Thyroid gland (tissue), 4 donors: ENCODE results near the gene KLRC2.
"Not testable (repeated sequence)": the region's sequence is repeated elsewhere in the genome, so short reads cannot be mapped to it uniquely, and the experiment has no call there.

Source experiments
- POLR2A ChIP-seq, 2 donors: fragments of 450-650 bp; IDR thresholded peaks; one replicate each; pipeline ENCODE4 v1.6.1; 2017; ENCODE audit warnings: antibody characterized with exemption in 2 of 2, mild to moderate bottlenecking in 2 of 2, moderate library complexity in 1 of 2
- TF ChIP-seq, protein P1 (sequence below), 6 experiments: fragments of 200-600 bp in 3 of 6; fragments of 450-650 bp in 3 of 6; sonication (generic) in 3 of 6; IDR thresholded peaks; one replicate each; pipeline ENCODE4 v1.5.1; 2016 to 2019; ENCODE audit warnings: antibody characterized with exemption in 6 of 6, mild to moderate bottlenecking in 2 of 6, inconsistent platforms in 1 of 6, moderate library complexity in 1 of 6

DNA sequence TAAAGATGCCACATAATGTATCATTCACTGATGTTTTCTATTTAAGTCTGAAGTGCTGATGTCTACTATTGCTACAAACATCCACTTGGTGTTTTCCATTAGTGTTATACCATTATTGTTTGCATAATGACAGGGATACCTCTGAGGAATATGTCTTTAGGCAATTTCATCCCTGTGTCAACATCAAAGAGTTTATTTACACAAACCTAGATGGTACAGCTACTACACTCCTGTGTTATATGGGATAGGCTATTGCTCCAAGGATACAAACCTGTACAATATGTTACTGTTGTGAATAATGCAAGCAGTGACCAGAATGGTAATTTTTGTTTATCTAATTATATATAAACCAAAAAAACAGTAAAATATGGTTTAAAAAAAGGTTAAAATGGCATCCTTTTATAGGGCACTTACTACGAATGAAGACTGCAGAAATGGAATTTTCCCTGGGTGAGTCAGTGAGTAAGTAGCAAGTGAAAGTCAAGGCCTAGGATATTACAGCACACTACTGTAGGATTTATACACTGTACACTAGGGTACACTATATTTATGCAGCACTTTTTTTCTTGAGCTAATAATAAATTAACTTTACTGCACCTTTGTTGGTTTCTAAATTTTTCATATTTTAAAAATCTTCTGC lies 11.4 kb downstream of the KLRC2 start:
- TF ChIP-seq, protein P1, sequence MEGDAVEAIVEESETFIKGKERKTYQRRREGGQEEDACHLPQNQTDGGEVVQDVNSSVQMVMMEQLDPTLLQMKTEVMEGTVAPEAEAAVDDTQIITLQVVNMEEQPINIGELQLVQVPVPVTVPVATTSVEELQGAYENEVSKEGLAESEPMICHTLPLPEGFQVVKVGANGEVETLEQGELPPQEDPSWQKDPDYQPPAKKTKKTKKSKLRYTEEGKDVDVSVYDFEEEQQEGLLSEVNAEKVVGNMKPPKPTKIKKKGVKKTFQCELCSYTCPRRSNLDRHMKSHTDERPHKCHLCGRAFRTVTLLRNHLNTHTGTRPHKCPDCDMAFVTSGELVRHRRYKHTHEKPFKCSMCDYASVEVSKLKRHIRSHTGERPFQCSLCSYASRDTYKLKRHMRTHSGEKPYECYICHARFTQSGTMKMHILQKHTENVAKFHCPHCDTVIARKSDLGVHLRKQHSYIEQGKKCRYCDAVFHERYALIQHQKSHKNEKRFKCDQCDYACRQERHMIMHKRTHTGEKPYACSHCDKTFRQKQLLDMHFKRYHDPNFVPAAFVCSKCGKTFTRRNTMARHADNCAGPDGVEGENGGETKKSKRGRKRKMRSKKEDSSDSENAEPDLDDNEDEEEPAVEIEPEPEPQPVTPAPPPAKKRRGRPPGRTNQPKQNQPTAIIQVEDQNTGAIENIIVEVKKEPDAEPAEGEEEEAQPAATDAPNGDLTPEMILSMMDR (IDR thresholded peaks at IDR 0.05) = not testable (repeated sequence)
- TF ChIP-seq POLR2A (IDR thresholded peaks at IDR 0.05) = not testable (repeated sequence)
